ENCODE measurements around the gene TRMT112. TPM values are rescaled to one million over a fixed set of nuclear protein-coding genes. Genes with fewer than 3 reads are reported as not detected.

The TRMT112 gene
- total and polyA plus RNA-seq, 2 experiments from 2014 or later: 210 to 292 TPM

- Histone ChIP-seq H3K36me3 (replicated peaks; ENCODE audit: insufficient read depth, low read depth) (no peaks in the 10 kb centered on the region), H3K27ac (peak overlapping the region; percentile 87), H3K4me2 (peak overlapping the region; percentile 83), H3K9me3 (ENCODE audit: low read depth) (no peaks in the 10 kb centered on the region), H3K27me3 (no peaks in the 10 kb centered on the region), H3K4me3 (peak overlapping the region; percentile 15), H3K79me2 (peaks cover 18% of the 10 kb centered on the region), H4K20me1 (ENCODE audit: insufficient read depth, poor library complexity, severe bottlenecking) (no peaks in the 10 kb centered on the region), H2AFZ (peak overlapping the region; percentile 43), H3K9me2 (replicated peaks; ENCODE audit: insufficient read depth) (no peaks in the 10 kb centered on the region), H3K4me1 (ENCODE audit: insufficient read depth) (peaks cover 26% of the 10 kb centered on the region)
- peak; percentile 70 for DNase-seq (ENCODE audit: low spot score)
- TF ChIP-seq EZH2 (IDR thresholded peaks at IDR 0.05; ENCODE audit: borderline replicate concordance) (no peak), CTCF (IDR thresholded peaks at IDR 0.05; ENCODE audit: poor library complexity) (no peak), EZH2phosphoT487 (IDR thresholded peaks at IDR 0.05; ENCODE audit: low read depth, severe bottlenecking, unreplicated experiment) (no peak)
- 1% methylated on average over 30 of the region's 34 CpGs for WGBS (ENCODE audit: low lambda C conversion rate, missing lambda C conversion rate)
Measured at GRCh38 chr11:64268893-64269539, 48.3 kb downstream of the TRMT112 start.

- H3K4me3 ChIP-seq: peak overlapping the region; percentile 15
- H3K36me3 ChIP-seq (replicated peaks; ENCODE audit: insufficient read depth, low read depth): no peaks in the 10 kb centered on the region
- TF ChIP-seq CTCF (IDR thresholded peaks at IDR 0.05; ENCODE audit: poor library complexity) (no peak), EZH2 (IDR thresholded peaks at IDR 0.05; ENCODE audit: borderline replicate concordance) (no peak), EZH2phosphoT487 (IDR thresholded peaks at IDR 0.05; ENCODE audit: low read depth, severe bottlenecking, unreplicated experiment) (no peak)
- H3K27ac ChIP-seq: peak overlapping the region; percentile 87
- peak overlapping the region; percentile 83 for H3K4me2 ChIP-seq
- 63% methylated on average over 22 of the region's 23 CpGs for WGBS (ENCODE audit: low lambda C conversion rate, missing lambda C conversion rate)
- H3K9me2 ChIP-seq (replicated peaks; ENCODE audit: insufficient read depth): no peaks in the 10 kb centered on the region
- H3K27me3 ChIP-seq: no peaks in the 10 kb centered on the region
- no peaks in the 10 kb centered on the region for H4K20me1 ChIP-seq (ENCODE audit: insufficient read depth, poor library complexity, severe bottlenecking)
- H3K4me1 ChIP-seq (ENCODE audit: insufficient read depth): peaks cover 26% of the 10 kb centered on the region
- peak; percentile 71 for DNase-seq (ENCODE audit: low spot score)
- no peaks in the 10 kb centered on the region for H3K9me3 ChIP-seq (ENCODE audit: low read depth)
- H2AFZ ChIP-seq: no peak overlapping the region
- peaks cover 17% of the 10 kb centered on the region for H3K79me2 ChIP-seq
Measured at GRCh38 chr11:64268025-64268892, 49.1 kb downstream of the TRMT112 start.

- 92% methylated on average over 27 of the region's 27 CpGs for WGBS (ENCODE audit: low lambda C conversion rate, missing lambda C conversion rate)
Measured at GRCh38 chr11:64267207-64267945, 50.0 kb downstream of the TRMT112 start.

More at GRCh38 chr11:64267207-64267945, 50.0 kb downstream of the TRMT112 start:
- Histone ChIP-seq H3K79me2 (peaks cover 8% of the 10 kb centered on the region), H3K4me3 (no peak overlapping the region), H2AFZ (no peak overlapping the region), H3K4me2 (no peak overlapping the region), H3K36me3 (replicated peaks; ENCODE audit: insufficient read depth, low read depth) (no peaks in the 10 kb centered on the region), H3K27ac (peak overlapping the region; percentile 87), H3K9me2 (replicated peaks; ENCODE audit: insufficient read depth) (no peaks in the 10 kb centered on the region), H3K9me3 (ENCODE audit: low read depth) (no peaks in the 10 kb centered on the region), H3K27me3 (no peaks in the 10 kb centered on the region), H3K4me1 (ENCODE audit: insufficient read depth) (peaks cover 20% of the 10 kb centered on the region), H4K20me1 (ENCODE audit: insufficient read depth, poor library complexity, severe bottlenecking) (no peaks in the 10 kb centered on the region)
- no peak for DNase-seq (ENCODE audit: low spot score)
- TF ChIP-seq EZH2phosphoT487 (IDR thresholded peaks at IDR 0.05; ENCODE audit: low read depth, severe bottlenecking, unreplicated experiment) (no peak), EZH2 (IDR thresholded peaks at IDR 0.05; ENCODE audit: borderline replicate concordance) (no peak), CTCF (IDR thresholded peaks at IDR 0.05; ENCODE audit: poor library complexity) (no peak)

Small RNAs within 50 kb of the gene (microRNA-seq; reads per million reads assigned to microRNA genes)
- not detected for gene MIR7155

Small RNAs within 50 kb of the gene (small RNA-seq; reads per million reads assigned to genes)
- not detected for gene MIR7155
- gene RF00019: not detected

Other genes with a start within 250 kb of the TRMT112 start
- 12.3 and 21.2 TPM in 2 replicates for gene MACROD1, start 151.4 kb downstream of the TRMT112 start, total RNA-seq
- gene MACROD1, start 151.4 kb downstream of the TRMT112 start, polyA plus RNA-seq: 29.8 and 40.0 TPM in 2 replicates
- gene STIP1, start 131.4 kb downstream of the TRMT112 start, total RNA-seq: 113 and 122 TPM in 2 replicates
- gene STIP1, start 131.4 kb downstream of the TRMT112 start, polyA plus RNA-seq: 115 and 131 TPM in 2 replicates
- gene FERMT3, start 110.8 kb downstream of the TRMT112 start, total RNA-seq: 0.44 and 1.6 TPM in 2 replicates
- 2.0 TPM in 1 of 2 replicates, not detected in the other for gene FERMT3, start 110.8 kb downstream of the TRMT112 start, polyA plus RNA-seq
- 26.3 and 52.8 TPM in 2 replicates for gene TRPT1, start 91.4 kb downstream of the TRMT112 start, total RNA-seq
- gene TRPT1, start 91.4 kb downstream of the TRMT112 start, polyA plus RNA-seq: 55.5 and 56.0 TPM in 2 replicates
- gene NUDT22, start 91.3 kb downstream of the TRMT112 start, total RNA-seq: 42.9 and 49.5 TPM in 2 replicates
- gene NUDT22, start 91.3 kb downstream of the TRMT112 start, polyA plus RNA-seq: 66.6 and 70.4 TPM in 2 replicates
- 12.8 and 13.4 TPM in 2 replicates for gene DNAJC4, start 87.0 kb downstream of the TRMT112 start, total RNA-seq
- gene DNAJC4, start 87.0 kb downstream of the TRMT112 start, polyA plus RNA-seq: 58.4 and 61.7 TPM in 2 replicates
- gene VEGFB, start 83.0 kb downstream of the TRMT112 start, total RNA-seq: 29.1 and 30.5 TPM in 2 replicates
- 116 and 117 TPM in 2 replicates for gene VEGFB, start 83.0 kb downstream of the TRMT112 start, polyA plus RNA-seq
- 57.7 and 73.5 TPM in 2 replicates for gene FKBP2, start 76.5 kb downstream of the TRMT112 start, total RNA-seq
- gene FKBP2, start 76.5 kb downstream of the TRMT112 start, polyA plus RNA-seq: 349 and 421 TPM in 2 replicates
- gene PPP1R14B, start 70.6 kb downstream of the TRMT112 start, total RNA-seq: 86.8 and 96.1 TPM in 2 replicates
- 222 and 229 TPM in 2 replicates for gene PPP1R14B, start 70.6 kb downstream of the TRMT112 start, polyA plus RNA-seq
- gene PLCB3, start 66.0 kb downstream of the TRMT112 start, total RNA-seq: 21.1 and 23.5 TPM in 2 replicates
- 19.0 and 19.5 TPM in 2 replicates for gene PLCB3, start 66.0 kb downstream of the TRMT112 start, polyA plus RNA-seq
- 52.0 and 74.3 TPM in 2 replicates for gene BAD, start 32.9 kb downstream of the TRMT112 start, total RNA-seq
- gene BAD, start 32.9 kb downstream of the TRMT112 start, polyA plus RNA-seq: 122 and 125 TPM in 2 replicates
- 17.0 and 25.2 TPM in 2 replicates for gene GPR137, start 31.7 kb downstream of the TRMT112 start, total RNA-seq
- 62.4 and 63.9 TPM in 2 replicates for gene GPR137, start 31.7 kb downstream of the TRMT112 start, polyA plus RNA-seq
- not detected in 2 replicates for gene KCNK4, start 26.3 kb downstream of the TRMT112 start, total RNA-seq
- gene KCNK4, start 26.3 kb downstream of the TRMT112 start, polyA plus RNA-seq: not detected in 2 replicates
- gene CATSPERZ, start 17.2 kb downstream of the TRMT112 start, total RNA-seq: not detected in 2 replicates
- gene CATSPERZ, start 17.2 kb downstream of the TRMT112 start, polyA plus RNA-seq: 0.46 and 0.96 TPM in 2 replicates
- gene ESRRA, start 12.0 kb downstream of the TRMT112 start, total RNA-seq: 52.1 and 62.0 TPM in 2 replicates
- 51.3 and 57.4 TPM in 2 replicates for gene ESRRA, start 12.0 kb downstream of the TRMT112 start, polyA plus RNA-seq
- 261 and 267 TPM in 2 replicates for gene PRDX5, start 562 bp upstream of the TRMT112 start, total RNA-seq
- 517 and 542 TPM in 2 replicates for gene PRDX5, start 562 bp upstream of the TRMT112 start, polyA plus RNA-seq
- gene CCDC88B, start 22.6 kb upstream of the TRMT112 start, total RNA-seq: 4.9 TPM in 2 replicates
- 9.1 and 10.0 TPM in 2 replicates for gene CCDC88B, start 22.6 kb upstream of the TRMT112 start, polyA plus RNA-seq
- 31.3 and 35.9 TPM in 2 replicates for gene RPS6KA4, start 41.6 kb upstream of the TRMT112 start, total RNA-seq
- 44.0 and 44.8 TPM in 2 replicates for gene RPS6KA4, start 41.6 kb upstream of the TRMT112 start, polyA plus RNA-seq
- gene SLC22A11, start 238.4 kb upstream of the TRMT112 start, total RNA-seq: 0.10 TPM in 1 of 2 replicates, not detected in the other
- 0.59 and 1.1 TPM in 2 replicates for gene SLC22A11, start 238.4 kb upstream of the TRMT112 start, polyA plus RNA-seq